SU-DHL-6 (cell line): Measurements from ENCODE around the gene NYNRIN.

Experiments used
- EZH2phosphoT487 ChIP-seq: fragments of 200-600 bp; sonication (generic), shearing (Covaris generic); conservative IDR thresholded peaks from 2 replicates; pipeline ENCODE4 v1.6.1; 2018; ENCODE audit warnings: mild to moderate bottlenecking, antibody characterized with exemption, low read length, moderate library complexity, mixed read lengths
- TF ChIP-seq, protein P1 (sequence below): fragments of 200-600 bp; sonication (generic); IDR thresholded peaks from one replicate; pipeline ENCODE4 v1.5.1; 2017; ENCODE audit warnings: antibody characterized with exemption, mild to moderate bottlenecking, low read length, moderate library complexity; ENCODE audit not compliant: insufficient read depth, poor library complexity, severe bottlenecking

GRCh38 chr14:24388474-24389179 is 10.2 kb upstream of the NYNRIN start:
- TF ChIP-seq, protein P1, sequence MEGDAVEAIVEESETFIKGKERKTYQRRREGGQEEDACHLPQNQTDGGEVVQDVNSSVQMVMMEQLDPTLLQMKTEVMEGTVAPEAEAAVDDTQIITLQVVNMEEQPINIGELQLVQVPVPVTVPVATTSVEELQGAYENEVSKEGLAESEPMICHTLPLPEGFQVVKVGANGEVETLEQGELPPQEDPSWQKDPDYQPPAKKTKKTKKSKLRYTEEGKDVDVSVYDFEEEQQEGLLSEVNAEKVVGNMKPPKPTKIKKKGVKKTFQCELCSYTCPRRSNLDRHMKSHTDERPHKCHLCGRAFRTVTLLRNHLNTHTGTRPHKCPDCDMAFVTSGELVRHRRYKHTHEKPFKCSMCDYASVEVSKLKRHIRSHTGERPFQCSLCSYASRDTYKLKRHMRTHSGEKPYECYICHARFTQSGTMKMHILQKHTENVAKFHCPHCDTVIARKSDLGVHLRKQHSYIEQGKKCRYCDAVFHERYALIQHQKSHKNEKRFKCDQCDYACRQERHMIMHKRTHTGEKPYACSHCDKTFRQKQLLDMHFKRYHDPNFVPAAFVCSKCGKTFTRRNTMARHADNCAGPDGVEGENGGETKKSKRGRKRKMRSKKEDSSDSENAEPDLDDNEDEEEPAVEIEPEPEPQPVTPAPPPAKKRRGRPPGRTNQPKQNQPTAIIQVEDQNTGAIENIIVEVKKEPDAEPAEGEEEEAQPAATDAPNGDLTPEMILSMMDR, result no peak
- no peak for TF ChIP-seq EZH2phosphoT487
